Nucleus accumbens (tissue), 56 donors: ENCODE data around the gene PTPN2.

Experiments used
- DNase-seq, 56 donors: peaks; one replicate each; lab custom pipeline; 2025; lab: John Stamatoyannopoulos, UW

Gene PTPN2

GRCh38 chr18:12750715-12751502 lies 133.1 kb downstream of the PTPN2 start:
- no peak for DNase-seq

GRCh38 chr18:12750076-12750714 lies 133.8 kb downstream of the PTPN2 start:
- DNase-seq: no peak

- no peak for DNase-seq
Observed at GRCh38 chr18:12749121-12749520, 134.9 kb downstream of the PTPN2 start.

GRCh38 chr18:12748671-12749070 lies 135.4 kb downstream of the PTPN2 start:
- DNase-seq: no peak

GRCh38 chr18:12747530-12748315 lies 136.3 kb downstream of the PTPN2 start:
- no peak for DNase-seq

- DNase-seq: no peak
Observed at GRCh38 chr18:12745095-12745795, 138.8 kb downstream of the PTPN2 start.

- no peak for DNase-seq
Observed at GRCh38 chr18:12744103-12744502, 139.9 kb downstream of the PTPN2 start.

GRCh38 chr18:12742453-12742852 lies 141.6 kb downstream of the PTPN2 start:
- no peak for DNase-seq
